Jurkat, Clone E6-1 (cell line): ENCODE results near the gene CRTC3.

Source experiments
- DNase-seq: peaks from one replicate; pipeline ENCODE4 v3.0.0-alpha.2; 2011; ENCODE audit warnings: low read depth, low spot score
- H3K4me3 ChIP-seq: 2 replicates; pipeline ENCODE4 v1.5.1; 2011; ENCODE audit warnings: mild to moderate bottlenecking, low read length, control low read depth, moderate library complexity

Gene CRTC3

GRCh38 chr15:90584841-90585240 lies 55.1 kb downstream of the CRTC3 start:
- H3K4me3 ChIP-seq: no peak overlapping the region
- no peak for DNase-seq

- H3K4me3 ChIP-seq: no peak overlapping the region
- DNase-seq: no peak
Measured at GRCh38 chr15:90585863-90586262, 56.1 kb downstream of the CRTC3 start.

- DNase-seq: no peak
- H3K4me3 ChIP-seq: no peak overlapping the region
Measured at GRCh38 chr15:90586948-90587347, 57.2 kb downstream of the CRTC3 start.

- H3K4me3 ChIP-seq: no peak overlapping the region
- DNase-seq: no peak
Measured at GRCh38 chr15:90588427-90588826, 58.7 kb downstream of the CRTC3 start.

- no peak for DNase-seq
- no peak overlapping the region for H3K4me3 ChIP-seq
Measured at GRCh38 chr15:90591524-90591923, 61.8 kb downstream of the CRTC3 start.

GRCh38 chr15:90592131-90592881 lies 62.6 kb downstream of the CRTC3 start:
- DNase-seq: no peak
- H3K4me3 ChIP-seq: no peak overlapping the region

GRCh38 chr15:90593499-90594158 lies 63.9 kb downstream of the CRTC3 start:
- DNase-seq: no peak
- no peak overlapping the region for H3K4me3 ChIP-seq

- H3K4me3 ChIP-seq: peak overlapping the region; percentile 38
- peak; percentile 88 for DNase-seq
Measured at GRCh38 chr15:90594301-90594738, 64.6 kb downstream of the CRTC3 start.

GRCh38 chr15:90595763-90596155 lies 66.0 kb downstream of the CRTC3 start:
- H3K4me3 ChIP-seq: no peak overlapping the region
- DNase-seq: no peak

GRCh38 chr15:90596943-90597342 lies 67.2 kb downstream of the CRTC3 start:
- DNase-seq: no peak
- H3K4me3 ChIP-seq: no peak overlapping the region

- DNase-seq: peak; percentile 68
- H3K4me3 ChIP-seq: no peak overlapping the region
Measured at GRCh38 chr15:90597577-90597976, 67.9 kb downstream of the CRTC3 start.

GRCh38 chr15:90598031-90598577 lies 68.4 kb downstream of the CRTC3 start:
- H3K4me3 ChIP-seq: no peak overlapping the region

GRCh38 chr15:90598679-90599078 lies 69.0 kb downstream of the CRTC3 start:
- no peak for DNase-seq
- H3K4me3 ChIP-seq: no peak overlapping the region

More at GRCh38 chr15:90598031-90598577, 68.4 kb downstream of the CRTC3 start:
- no peak for DNase-seq

- DNase-seq: no peak
- no peak overlapping the region for H3K4me3 ChIP-seq
Measured at GRCh38 chr15:90599116-90599515, 69.4 kb downstream of the CRTC3 start.

- no peak overlapping the region for H3K4me3 ChIP-seq
- DNase-seq: no peak
Measured at GRCh38 chr15:90599644-90600043, 69.9 kb downstream of the CRTC3 start.

- no peak for DNase-seq
Measured at GRCh38 chr15:90600954-90601353, 71.2 kb downstream of the CRTC3 start.

GRCh38 chr15:90603893-90604292 lies 74.2 kb downstream of the CRTC3 start:
- no peak for DNase-seq

More at GRCh38 chr15:90600954-90601353, 71.2 kb downstream of the CRTC3 start:
- no peak overlapping the region for H3K4me3 ChIP-seq

GRCh38 chr15:90606641-90607040 lies 76.9 kb downstream of the CRTC3 start:
- no peak overlapping the region for H3K4me3 ChIP-seq
- no peak for DNase-seq

More at GRCh38 chr15:90603893-90604292, 74.2 kb downstream of the CRTC3 start:
- no peak overlapping the region for H3K4me3 ChIP-seq

- no peak overlapping the region for H3K4me3 ChIP-seq
- DNase-seq: no peak
Measured at GRCh38 chr15:90607361-90607760, 77.6 kb downstream of the CRTC3 start.
